GM12875 (cell line): ENCODE data around the gene ZFP36.
"Not testable (repeated sequence)": the region's sequence is repeated elsewhere in the genome, so short reads cannot be mapped to it uniquely, and the experiment has no call there.

Experiments
- H3K4me3 ChIP-seq: one replicate; pipeline ENCODE4 v1.5.1; 2011; ENCODE audit warnings: low read depth, low read length, control low read depth
- CTCF ChIP-seq: IDR thresholded peaks from 2 replicates; pipeline ENCODE4 v1.5.1; 2011; ENCODE audit warnings: low read depth, mild to moderate bottlenecking, control low read depth, inconsistent platforms, low read length, moderate library complexity, borderline replicate concordance; ENCODE audit not compliant: insufficient read depth

Gene ZFP36

GRCh38 chr19:39369200-39369599, 37.4 kb upstream of the ZFP36 start:
- no peak for TF ChIP-seq CTCF
- no peak overlapping the region for H3K4me3 ChIP-seq

- no peak overlapping the region for H3K4me3 ChIP-seq
- TF ChIP-seq CTCF, result no peak
Measured at GRCh38 chr19:39370735-39371134, 35.9 kb upstream of the ZFP36 start.

- no peak overlapping the region for H3K4me3 ChIP-seq
- no peak for TF ChIP-seq CTCF
Measured at GRCh38 chr19:39372047-39372802, 34.4 kb upstream of the ZFP36 start.

- TF ChIP-seq CTCF, result no peak
Measured at GRCh38 chr19:39372941-39373340, 33.7 kb upstream of the ZFP36 start.

GRCh38 chr19:39375929-39376328, 30.7 kb upstream of the ZFP36 start:
- no peak for TF ChIP-seq CTCF
- H3K4me3 ChIP-seq, result no peak overlapping the region

More at GRCh38 chr19:39372941-39373340, 33.7 kb upstream of the ZFP36 start:
- no peak overlapping the region for H3K4me3 ChIP-seq

GRCh38 chr19:39377373-39378362, 29.0 kb upstream of the ZFP36 start:
- H3K4me3 ChIP-seq, result no peak overlapping the region
- no peak for TF ChIP-seq CTCF

- not testable (repeated sequence) for H3K4me3 ChIP-seq
Measured at GRCh38 chr19:39379366-39379765, 27.3 kb upstream of the ZFP36 start.
